ENCODE results near the gene EHF. TPM values are rescaled to one million over a fixed set of nuclear protein-coding genes. Genes with fewer than 3 reads are reported as not detected.

The EHF gene
- total RNA-seq, 2 donors from 2014 or later = 0.22 TPM; not detected in 1

GRCh38 chr11:34636127-34636526, 15.2 kb downstream of the EHF start:
- peaks cover 23% of the 10 kb centered on the region for H3K4me1 ChIP-seq (ENCODE audit: control insufficient read depth, insufficient read depth, low read length)
- H3K9me3 ChIP-seq (ENCODE audit: control insufficient read depth, low read length) = no peaks in the 10 kb centered on the region
- no peak for TF ChIP-seq CTCF (conservative IDR thresholded peaks at IDR 0.05)
- no peaks in the 10 kb centered on the region for H3K36me3 ChIP-seq (ENCODE audit: control insufficient read depth, insufficient read depth, low read length)
- H3K4me1 Mint-ChIP-seq = peaks cover 53% of the 10 kb centered on the region
- no peak overlapping the region for H3K27ac ChIP-seq (ENCODE audit: low read depth, low read length)
- H3K4me3 Mint-ChIP-seq = no peak overlapping the region
- no peak overlapping the region for H3K4me3 ChIP-seq (ENCODE audit: low read length)
- no peaks in the 10 kb centered on the region for H3K36me3 Mint-ChIP-seq (ENCODE audit: low read depth)
- H3K9ac ChIP-seq (ENCODE audit: extremely low read depth, low read length, poor library complexity, severe bottlenecking) = no peak overlapping the region
- H3K27me3 ChIP-seq (ENCODE audit: control insufficient read depth, insufficient read depth, low read length, poor library complexity, severe bottlenecking) = no peaks in the 10 kb centered on the region
- 88 to 100% methylated on average over 1 of the region's 1 CpG for WGBS, 2 experiments (ENCODE audit: insufficient coverage in 1 of 2, insufficient read length in 1 of 2)
- no peaks in the 10 kb centered on the region for H3K27me3 Mint-ChIP-seq (ENCODE audit: insufficient read depth)
- DNase-seq = no peak
- no peaks in the 10 kb centered on the region for H3K9me3 Mint-ChIP-seq
- no peak overlapping the region for H3K27ac Mint-ChIP-seq

GRCh38 chr11:34637303-34637702, 16.4 kb downstream of the EHF start:
- 93 to 100% methylated on average over 5 of the region's 5 CpGs for WGBS, 2 experiments (ENCODE audit: insufficient coverage in 1 of 2, insufficient read length in 1 of 2)

GRCh38 chr11:34638897-34639296, 18.0 kb downstream of the EHF start:
- Mint-ChIP-seq H3K27me3 (ENCODE audit: insufficient read depth) (peaks cover 2% of the 10 kb centered on the region), H3K9me3 (no peaks in the 10 kb centered on the region), H3K27ac (no peak overlapping the region), H3K4me1 (peaks cover 36% of the 10 kb centered on the region), H3K36me3 (ENCODE audit: low read depth) (no peaks in the 10 kb centered on the region), H3K4me3 (no peak overlapping the region)
- Histone ChIP-seq H3K9me3 (ENCODE audit: control insufficient read depth, low read length) (no peaks in the 10 kb centered on the region), H3K4me3 (ENCODE audit: low read length) (no peak overlapping the region), H3K27ac (ENCODE audit: low read depth, low read length) (no peak overlapping the region), H3K27me3 (ENCODE audit: control insufficient read depth, insufficient read depth, low read length, poor library complexity, severe bottlenecking) (no peaks in the 10 kb centered on the region), H3K4me1 (ENCODE audit: control insufficient read depth, insufficient read depth, low read length) (peaks cover 14% of the 10 kb centered on the region), H3K36me3 (ENCODE audit: control insufficient read depth, insufficient read depth, low read length) (no peaks in the 10 kb centered on the region), H3K9ac (ENCODE audit: extremely low read depth, low read length, poor library complexity, severe bottlenecking) (no peak overlapping the region)
- DNase-seq = no peak
- TF ChIP-seq CTCF (conservative IDR thresholded peaks at IDR 0.05) = no peak
- WGBS, 2 experiments (ENCODE audit: insufficient coverage in 1 of 2, insufficient read length in 1 of 2) = 89 to 100% methylated on average over 1 to 3 of the region's 3 CpGs

More at GRCh38 chr11:34637303-34637702, 16.4 kb downstream of the EHF start:
- Mint-ChIP-seq H3K9me3 (no peaks in the 10 kb centered on the region), H3K4me3 (no peak overlapping the region), H3K36me3 (ENCODE audit: low read depth) (no peaks in the 10 kb centered on the region), H3K27me3 (ENCODE audit: insufficient read depth) (no peaks in the 10 kb centered on the region), H3K4me1 (peaks cover 43% of the 10 kb centered on the region), H3K27ac (no peak overlapping the region)
- Histone ChIP-seq H3K4me1 (ENCODE audit: control insufficient read depth, insufficient read depth, low read length) (peaks cover 19% of the 10 kb centered on the region), H3K9me3 (ENCODE audit: control insufficient read depth, low read length) (no peaks in the 10 kb centered on the region), H3K9ac (ENCODE audit: extremely low read depth, low read length, poor library complexity, severe bottlenecking) (no peak overlapping the region), H3K27ac (ENCODE audit: low read depth, low read length) (no peak overlapping the region), H3K4me3 (ENCODE audit: low read length) (no peak overlapping the region), H3K36me3 (ENCODE audit: control insufficient read depth, insufficient read depth, low read length) (no peaks in the 10 kb centered on the region), H3K27me3 (ENCODE audit: control insufficient read depth, insufficient read depth, low read length, poor library complexity, severe bottlenecking) (no peaks in the 10 kb centered on the region)
- TF ChIP-seq CTCF (conservative IDR thresholded peaks at IDR 0.05) = no peak
- no peak for DNase-seq
